IMR-90 (cell line): Measurements from ENCODE around the gene PIAS2. TPM values are rescaled to one million over a fixed set of nuclear protein-coding genes. Genes with fewer than 3 reads are reported as not detected.

Experiments used
- ATAC-seq: fragments of 200-7000 bp; cut with Tn5 transposase; 2 replicates; pipeline ENCODE4 v1.9.1; 2020; ENCODE audit warnings: low read depth, mild to moderate bottlenecking, moderate library complexity
- BruUV-seq: library from RNA; stranded (reverse); fragments of 400-500 nt; replicated peaks from 2 replicates; lab custom pipeline; 2021; lab: Mats Ljungman, UMichigan
- CTCF ChIA-PET: fragments of 300-600 bp; formaldehyde crosslinking; extraction: SDS; loops from one replicate; lab custom pipeline; 2021; ENCODE audit warnings: antibody characterized with exemption; lab: Yijun Ruan, JAX
- POLR2A ChIA-PET: fragments of 300-600 bp; sonication (Branson Sonifier 250); formaldehyde crosslinking; loops from one replicate; lab custom pipeline; 2022; ENCODE audit warnings: antibody characterized with exemption; ENCODE audit not compliant: unreplicated experiment; lab: Charles Lee
- DNase-seq: peaks from one replicate; pipeline ENCODE4 v3.0.0; 2013
- H2AFZ ChIP-seq: replicated peaks from 2 replicates; pipeline ENCODE3; 2013; ENCODE audit warnings: low read length, mild to moderate bottlenecking; ENCODE audit not compliant: poor library complexity
- H2AK5ac ChIP-seq: 2 replicates; pipeline ENCODE4 v1.6.1; 2013; ENCODE audit warnings: low read depth, low read length, inconsistent platforms
- H2AK9ac ChIP-seq: replicated peaks from 2 replicates; pipeline ENCODE3; 2013; ENCODE audit warnings: mild to moderate bottlenecking, low read depth, low read length, moderate library complexity; ENCODE audit not compliant: poor library complexity
- H2BK120ac ChIP-seq: 2 replicates; pipeline ENCODE4 v1.6.1; 2013; ENCODE audit warnings: low read depth, low read length, inconsistent platforms
- H2BK15ac ChIP-seq: 3 replicates; pipeline ENCODE4 v1.6.1; 2013; ENCODE audit warnings: low read depth, low read length, inconsistent platforms
- H2BK20ac ChIP-seq: 2 replicates; pipeline ENCODE4 v1.6.1; 2013; ENCODE audit warnings: low read depth, mild to moderate bottlenecking, inconsistent platforms, low read length, moderate library complexity
- H2BK5ac ChIP-seq: 2 replicates; pipeline ENCODE4 v1.6.1; 2013; ENCODE audit warnings: mild to moderate bottlenecking, low read depth, low read length, inconsistent platforms; ENCODE audit not compliant: poor library complexity, severe bottlenecking
- H3K14ac ChIP-seq: replicated peaks from 2 replicates; pipeline ENCODE4 v1.6.1; 2013; ENCODE audit warnings: low read depth, low read length, inconsistent platforms
- H3K18ac ChIP-seq: 2 replicates; pipeline ENCODE4 v1.6.1; 2013; ENCODE audit warnings: low read depth, low read length, control low read depth
- H3K23ac ChIP-seq: 2 replicates; pipeline ENCODE4 v1.6.1; 2013; ENCODE audit warnings: low read depth, low read length, inconsistent platforms
- H3K27ac ChIP-seq: 2 replicates; pipeline ENCODE4 v1.5.1; 2013; ENCODE audit warnings: mild to moderate bottlenecking, control low read depth, low read length; ENCODE audit not compliant: insufficient read depth
- H3K27me3 ChIP-seq: 2 replicates; pipeline ENCODE4 v1.6.1; 2013; ENCODE audit warnings: low read length; ENCODE audit not compliant: control insufficient read depth, insufficient read depth
- H3K36me3 ChIP-seq: 2 replicates; pipeline ENCODE4 v1.6.1; 2013; ENCODE audit warnings: low read length, mixed read lengths; ENCODE audit not compliant: control insufficient read depth, insufficient read depth
- H3K4ac ChIP-seq: 2 replicates; pipeline ENCODE4 v1.6.1; 2013; ENCODE audit warnings: low read depth, low read length, inconsistent platforms
- H3K4me1 ChIP-seq: 2 replicates; pipeline ENCODE4 v1.6.1; 2013; ENCODE audit warnings: low read length, mixed read lengths; ENCODE audit not compliant: control insufficient read depth, insufficient read depth
- H3K4me2 ChIP-seq: 2 replicates; pipeline ENCODE4 v1.6.1; 2013; ENCODE audit warnings: low read depth, mild to moderate bottlenecking, control low read depth, low read length, moderate library complexity
- H3K4me3 ChIP-seq: 2 replicates; pipeline ENCODE4 v1.5.1; 2013; ENCODE audit warnings: low read depth, mild to moderate bottlenecking, control low read depth, low read length, moderate library complexity; ENCODE audit not compliant: insufficient read depth
- H3K56ac ChIP-seq: 2 replicates; pipeline ENCODE4 v1.6.1; 2013; ENCODE audit warnings: low read length, inconsistent platforms; ENCODE audit not compliant: insufficient read depth; ENCODE audit errors: extremely low read depth
- H3K79me1 ChIP-seq, 2 experiments: 2 replicates each; pipeline ENCODE4 v1.6.1; 2013; ENCODE audit warnings: low read length in 2 of 2, inconsistent platforms in 1 of 2, low read depth in 1 of 2
- H3K9ac ChIP-seq: 2 replicates; pipeline ENCODE4 v1.6.1; 2013; ENCODE audit warnings: low read depth, low read length, control low read depth
- H3K9me1 ChIP-seq: 2 replicates; pipeline ENCODE4 v1.6.1; 2013; ENCODE audit warnings: low read length, inconsistent platforms; ENCODE audit not compliant: insufficient read depth
- H3K9me3 ChIP-seq: 2 replicates; pipeline ENCODE4 v1.6.1; 2013; ENCODE audit warnings: low read length; ENCODE audit not compliant: control insufficient read depth, insufficient read depth
- H4K20me1 ChIP-seq: 2 replicates; pipeline ENCODE4 v1.6.1; 2013; ENCODE audit warnings: low read length, inconsistent platforms; ENCODE audit not compliant: insufficient read depth
- H4K5ac ChIP-seq: 2 replicates; pipeline ENCODE4 v1.6.1; 2013; ENCODE audit warnings: mild to moderate bottlenecking, low read depth, low read length, control low read depth
- H4K8ac ChIP-seq, 2 experiments: 2 replicates each; pipeline ENCODE4 v1.6.1; 2013; ENCODE audit warnings: low read depth in 2 of 2, low read length in 2 of 2, control low read depth in 1 of 2, inconsistent platforms in 1 of 2
- H4K91ac ChIP-seq: 2 replicates; pipeline ENCODE4 v1.6.1; 2013; ENCODE audit warnings: low read depth, low read length, inconsistent platforms; ENCODE audit not compliant: insufficient read depth
- CEBPB ChIP-seq: IDR thresholded peaks from 2 replicates; pipeline ENCODE4 v1.6.1; 2012; ENCODE audit warnings: low read depth, low read length, improper control_type of control experiment
- CHD1 ChIP-seq: IDR thresholded peaks from 2 replicates; pipeline ENCODE4 v1.6.1; 2012; ENCODE audit warnings: low read depth, low read length, improper control_type of control experiment
- FOS ChIP-seq: fragments of 150-350 bp; IDR thresholded peaks from 2 replicates; pipeline ENCODE4 v1.6.1; 2016; ENCODE audit warnings: low read depth, low read length
- MXI1 ChIP-seq: IDR thresholded peaks from 2 replicates; pipeline ENCODE4 v1.6.1; 2012; ENCODE audit warnings: low read depth, mild to moderate bottlenecking, low read length, moderate library complexity, borderline replicate concordance
- NFE2L2 ChIP-seq: fragments of 150-350 bp; IDR thresholded peaks from 2 replicates; pipeline ENCODE4 v1.6.1; 2016; ENCODE audit warnings: low read depth, mild to moderate bottlenecking, low read length
- POLR2A ChIP-seq: IDR thresholded peaks from 2 replicates; pipeline ENCODE4 v1.6.1; 2012; ENCODE audit warnings: mild to moderate bottlenecking, low read depth, low read length
- RCOR1 ChIP-seq: IDR thresholded peaks from 2 replicates; pipeline ENCODE4 v1.6.1; 2012; ENCODE audit warnings: mild to moderate bottlenecking, low read length, improper control_type of control experiment; ENCODE audit not compliant: insufficient replicate concordance
- SMC3 ChIP-seq: fragments of 150-350 bp; IDR thresholded peaks from 2 replicates; pipeline ENCODE4 v1.6.1; 2016; ENCODE audit warnings: low read depth, mild to moderate bottlenecking, antibody characterized with exemption, low read length, moderate library complexity
- WGBS, 2 experiments: methylation state at CpG; one replicate each; pipeline versions ENCODE4 v1.1.5 to v1.1.7; 2013; ENCODE audit warnings: missing lambda C conversion rate in 2 of 2; ENCODE audit not compliant: insufficient read length in 1 of 2; ENCODE audit errors: extremely low coverage in 2 of 2; 5-methylcytosine and 5-hydroxymethylcytosine counted together
- dilution Hi-C: fragments of 300-500 bp; cut with HindIII; formaldehyde crosslinking; loops from one replicate; pipeline ENCODE4 v1.14.3; 2018; ENCODE audit warnings: low sequenced_read_pairs; ENCODE audit not compliant: unreplicated experiment
- in situ Hi-C: fragments of 300-500 bp; cut with MboI; formaldehyde crosslinking; loops from 3 replicates; pipeline ENCODE4 v1.14.3; 2019; ENCODE audit warnings: low sequenced_read_pairs, inconsistent platforms, mixed read lengths
- intact Hi-C: fragments of 100-400 bp; cut with micrococcal nuclease; formaldehyde crosslinking; loops from 2 replicates; pipeline ENCODE4 v1.10.0; 2022
- polyA plus RNA-seq, 3 experiments: library from polyadenylated mRNA; depleted of rRNA; stranded (reverse); fragments of >200 nt; gene quantifications; 2 replicates each; pipeline ENCODE4 v1.2.3, GENCODE V29; 2012; ENCODE audit warnings: low replicate concordance in 1 of 3
- total RNA-seq: library from RNA; depleted of rRNA; stranded (reverse); fragments of >200 nt; gene quantifications from 2 replicates; pipeline ENCODE4 v1.2.3, GENCODE V29; 2012

The PIAS2 gene
- total and polyA plus RNA-seq, 2 of the 4 experiments (the other 2 are of a cell fraction), result 15.1 to 28.9 TPM

DNA sequence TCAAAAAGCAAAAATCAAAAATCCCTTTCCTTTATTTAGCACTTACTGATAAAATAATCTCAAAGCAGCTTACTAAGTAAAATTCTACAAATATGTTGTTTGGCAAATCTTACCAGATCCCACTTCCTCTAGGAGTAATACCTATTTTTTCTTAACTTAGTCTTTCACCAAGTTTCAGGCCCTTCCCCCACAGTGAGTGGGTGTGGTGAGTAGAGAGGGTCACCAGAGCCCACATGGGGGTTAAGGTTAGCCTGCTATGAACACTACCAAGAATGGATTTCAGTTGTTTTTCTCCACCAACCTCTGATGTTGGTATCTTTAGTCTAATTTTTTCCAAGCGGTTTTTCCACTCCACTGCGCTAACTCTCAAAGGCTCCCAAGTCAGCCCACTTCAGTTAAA is 23.2 kb downstream of the PIAS2 start:
- whole genome bisulfite sequencing, 2 experiments, result no CpG with 5 or more reads among the region's 2 CpGs
- no TSS peak for BruUV-seq
- H3K4me3 ChIP-seq, result no peak overlapping the region
- no peaks in the 10 kb centered on the region for H3K9me1 ChIP-seq
- H2AK9ac ChIP-seq, result no peak overlapping the region
- H2BK20ac ChIP-seq, result no peak overlapping the region
- peaks cover 4% of the 10 kb centered on the region for H3K36me3 ChIP-seq
- no peak overlapping the region for H2AK5ac ChIP-seq
- in situ Hi-C loops, result no loop called here
- H2BK15ac ChIP-seq, result no peak overlapping the region
- H2BK120ac ChIP-seq, result no peak overlapping the region
- no peak overlapping the region for H3K18ac ChIP-seq
- H4K8ac ChIP-seq, result no peak overlapping the region
- no peak overlapping the region for H3K27ac ChIP-seq
- no peaks in the 10 kb centered on the region for H3K4me1 ChIP-seq
- TF ChIP-seq RCOR1 (no peak), SMC3 (no peak), POLR2A (no peak), NFE2L2 (no peak), FOS (no peak), CEBPB (no peak), CHD1 (no peak), MXI1 (no peak)
- H3K9me3 ChIP-seq, result no peaks in the 10 kb centered on the region
- H3K9ac ChIP-seq, result no peak overlapping the region
- H3K14ac ChIP-seq, result no peak overlapping the region
- no peak for DNase-seq
- no peak overlapping the region for H2BK5ac ChIP-seq
- no peak overlapping the region for H3K56ac ChIP-seq
- H3K4me2 ChIP-seq, result no peak overlapping the region
- H3K4ac ChIP-seq, result no peak overlapping the region
- H3K27me3 ChIP-seq, result no peaks in the 10 kb centered on the region
- dilution Hi-C loops, result no loop called here
- ATAC-seq, result no peak
- ChIA-PET POLR2A (no interaction called here), CTCF (no interaction called here)
- H4K5ac ChIP-seq, result no peak overlapping the region
- peaks cover 17 to 25% of the 10 kb centered on the region in 2 experiments for H3K79me1 ChIP-seq
- no peak overlapping the region for H3K23ac ChIP-seq
- intact Hi-C loops, result no loop called here
- H2AFZ ChIP-seq, result no peak overlapping the region
- H4K20me1 ChIP-seq, result peaks cover 12% of the 10 kb centered on the region
- H4K91ac ChIP-seq, result no peak overlapping the region
